Endothelial cell (in vitro differentiated cells): ENCODE results near the gene ING5. TPM values are rescaled to one million over a fixed set of nuclear protein-coding genes. Genes with fewer than 3 reads are reported as not detected.

Experiments
- DNase-seq: peaks from one replicate; pipeline ENCODE4 v3.0.0; 2021; ENCODE audit warnings: low spot score
- H3K27ac Mint-ChIP-seq: one replicate; pipeline ENCODE4 v1.8.0; 2021; ENCODE audit warnings: mixed read lengths, inconsistent platforms; ENCODE audit not compliant: unreplicated experiment
- H3K27me3 Mint-ChIP-seq: one replicate; pipeline ENCODE4 v1.8.0; 2021; ENCODE audit warnings: mild to moderate bottlenecking, moderate library complexity, mixed read lengths, inconsistent platforms; ENCODE audit not compliant: unreplicated experiment
- H3K36me3 Mint-ChIP-seq: one replicate; pipeline ENCODE4 v1.8.0; 2021; ENCODE audit warnings: mild to moderate bottlenecking, low read depth, mixed read lengths, inconsistent platforms; ENCODE audit not compliant: unreplicated experiment
- H3K4me1 Mint-ChIP-seq: one replicate; pipeline ENCODE4 v1.8.0; 2021; ENCODE audit warnings: mild to moderate bottlenecking, mixed read lengths, inconsistent platforms; ENCODE audit not compliant: unreplicated experiment
- H3K4me3 Mint-ChIP-seq: one replicate; pipeline ENCODE4 v1.8.0; 2021; ENCODE audit warnings: mild to moderate bottlenecking, mixed read lengths, inconsistent platforms; ENCODE audit not compliant: unreplicated experiment
- H3K9me3 Mint-ChIP-seq: one replicate; pipeline ENCODE4 v1.8.0; 2021; ENCODE audit warnings: mixed read lengths, inconsistent platforms; ENCODE audit not compliant: unreplicated experiment
- total RNA-seq: library from RNA; stranded (reverse); fragmentation: NEBNext Ultra II Directional; extraction: Animal tissue kit (Norgen Biotek cat#: 25700); gene quantifications from one replicate; pipeline ENCODE4 v1.2.1, GENCODE V29; 2021; ENCODE audit not compliant: unreplicated experiment
- TF ChIP-seq, protein P1 (sequence below): fragments of 200-600 bp; sonication (generic); IDR thresholded peaks from one replicate; pipeline ENCODE4 v1.5.0; 2021; ENCODE audit warnings: antibody characterized with exemption; ENCODE audit not compliant: unreplicated experiment

ING5 gene
- total RNA-seq, 1 donor from 2014 or later: 19.9 TPM

DNA sequence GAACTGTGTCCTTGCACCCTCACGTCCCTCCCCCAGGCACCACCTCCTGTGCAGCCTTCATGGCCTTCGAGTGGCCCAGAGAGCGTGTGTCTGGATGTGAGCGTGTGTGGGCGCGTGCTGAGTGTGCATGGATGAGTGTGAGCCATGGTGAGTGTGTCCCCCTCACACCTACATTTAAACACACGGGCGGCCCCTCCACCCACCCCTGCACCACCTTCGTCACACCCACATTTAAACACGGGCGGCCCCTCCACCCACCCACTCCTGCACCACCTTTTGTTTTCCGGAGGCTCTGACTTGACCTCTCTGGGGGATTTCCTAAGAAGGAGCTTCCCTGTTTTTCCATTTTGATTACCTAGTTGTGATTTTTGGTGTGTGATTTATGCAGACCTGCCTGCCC is 33.0 kb upstream of the ING5 start:
- H3K36me3 Mint-ChIP-seq: peaks cover 32% of the 10 kb centered on the region
- no peaks in the 10 kb centered on the region for H3K9me3 Mint-ChIP-seq
- H3K27me3 Mint-ChIP-seq: peaks cover 3% of the 10 kb centered on the region
- H3K4me1 Mint-ChIP-seq: no peaks in the 10 kb centered on the region
- DNase-seq: no peak
- TF ChIP-seq, protein P1, sequence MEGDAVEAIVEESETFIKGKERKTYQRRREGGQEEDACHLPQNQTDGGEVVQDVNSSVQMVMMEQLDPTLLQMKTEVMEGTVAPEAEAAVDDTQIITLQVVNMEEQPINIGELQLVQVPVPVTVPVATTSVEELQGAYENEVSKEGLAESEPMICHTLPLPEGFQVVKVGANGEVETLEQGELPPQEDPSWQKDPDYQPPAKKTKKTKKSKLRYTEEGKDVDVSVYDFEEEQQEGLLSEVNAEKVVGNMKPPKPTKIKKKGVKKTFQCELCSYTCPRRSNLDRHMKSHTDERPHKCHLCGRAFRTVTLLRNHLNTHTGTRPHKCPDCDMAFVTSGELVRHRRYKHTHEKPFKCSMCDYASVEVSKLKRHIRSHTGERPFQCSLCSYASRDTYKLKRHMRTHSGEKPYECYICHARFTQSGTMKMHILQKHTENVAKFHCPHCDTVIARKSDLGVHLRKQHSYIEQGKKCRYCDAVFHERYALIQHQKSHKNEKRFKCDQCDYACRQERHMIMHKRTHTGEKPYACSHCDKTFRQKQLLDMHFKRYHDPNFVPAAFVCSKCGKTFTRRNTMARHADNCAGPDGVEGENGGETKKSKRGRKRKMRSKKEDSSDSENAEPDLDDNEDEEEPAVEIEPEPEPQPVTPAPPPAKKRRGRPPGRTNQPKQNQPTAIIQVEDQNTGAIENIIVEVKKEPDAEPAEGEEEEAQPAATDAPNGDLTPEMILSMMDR: no peak
- no peak overlapping the region for H3K4me3 Mint-ChIP-seq
- no peak overlapping the region for H3K27ac Mint-ChIP-seq

DNA sequence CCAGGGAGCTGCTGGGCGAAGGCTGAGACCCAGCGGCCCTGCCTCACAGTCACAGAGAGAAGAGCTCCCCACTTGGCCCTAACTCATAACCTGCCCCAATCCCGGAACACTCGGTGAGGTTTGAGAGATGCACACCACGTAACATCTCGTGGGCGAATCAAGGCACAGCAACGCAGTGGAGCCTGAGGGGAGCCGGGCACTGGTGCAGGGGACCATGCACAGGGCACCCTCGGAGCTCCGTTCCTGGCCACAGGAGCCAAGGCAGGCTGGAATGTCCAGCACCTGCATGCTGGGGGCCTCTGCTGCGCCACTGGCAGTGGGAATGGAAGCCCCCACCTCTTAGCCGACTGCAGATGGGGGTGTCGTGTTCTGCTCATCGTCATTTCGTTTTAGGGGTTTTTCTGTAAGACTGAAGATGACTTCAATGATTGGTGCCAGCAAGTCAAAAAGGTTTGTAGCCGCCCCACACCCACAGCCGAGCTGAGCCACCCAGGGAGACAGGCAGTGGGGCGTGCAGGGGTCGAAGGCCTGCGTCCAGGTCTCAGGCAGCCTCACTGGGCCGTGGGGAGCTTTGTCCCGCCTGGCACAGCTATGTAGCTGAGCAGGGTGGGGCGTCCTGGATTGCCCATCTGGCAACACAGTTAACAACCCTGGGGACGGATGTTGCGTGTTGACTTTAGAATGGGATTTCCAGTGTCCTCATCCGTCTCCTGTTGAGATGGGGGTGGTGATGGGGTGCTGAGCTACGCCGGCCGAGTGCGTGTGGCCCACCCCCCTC is 31.3 kb upstream of the ING5 start:
- no peak overlapping the region for H3K27ac Mint-ChIP-seq
- no peak for DNase-seq
- H3K9me3 Mint-ChIP-seq: no peaks in the 10 kb centered on the region
- TF ChIP-seq, protein P1: no peak
- no peak overlapping the region for H3K4me3 Mint-ChIP-seq
- peaks cover 5% of the 10 kb centered on the region for H3K27me3 Mint-ChIP-seq
- H3K36me3 Mint-ChIP-seq: peaks cover 33% of the 10 kb centered on the region
- no peaks in the 10 kb centered on the region for H3K4me1 Mint-ChIP-seq

DNA sequence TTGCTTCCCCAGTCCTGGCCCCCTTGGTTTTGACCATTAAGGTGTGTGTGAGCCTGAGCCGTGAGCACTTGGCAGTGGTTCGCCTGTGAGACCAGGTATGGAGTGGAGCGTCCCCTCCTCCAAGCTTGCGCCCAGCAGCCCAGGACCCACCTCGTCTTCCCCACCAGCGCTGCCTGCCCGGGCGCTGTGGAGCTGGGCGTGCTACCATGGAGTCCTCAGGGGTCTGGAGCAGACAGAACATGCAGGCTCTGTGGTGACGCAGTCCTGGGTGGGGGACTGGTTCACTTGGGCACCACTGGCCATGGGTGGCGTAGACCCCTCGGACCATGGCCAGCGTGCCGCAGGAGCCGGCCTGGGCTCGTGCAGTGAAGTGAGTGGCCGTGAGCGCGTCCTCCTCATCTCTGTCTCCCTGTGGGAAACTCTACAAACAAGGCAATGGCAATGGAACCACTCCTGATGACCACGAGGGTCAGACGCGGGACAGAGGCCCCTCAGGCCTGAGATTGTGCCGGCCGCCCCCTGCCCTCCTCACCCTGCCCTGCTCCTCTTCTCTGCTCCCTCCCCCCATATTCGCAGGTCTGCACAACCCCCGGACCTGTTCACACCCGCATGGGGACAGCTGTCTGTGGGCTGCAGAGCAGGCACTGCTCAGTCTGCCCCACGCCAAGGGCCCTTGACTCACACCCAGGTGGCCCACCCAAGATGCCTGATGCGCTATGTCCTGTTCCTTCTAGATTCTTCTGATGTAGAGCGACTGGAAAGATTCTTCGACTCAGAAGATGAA is 30.2 kb upstream of the ING5 start:
- H3K27ac Mint-ChIP-seq: no peak overlapping the region
- no peak for DNase-seq
- H3K4me3 Mint-ChIP-seq: no peak overlapping the region
- peaks cover 5% of the 10 kb centered on the region for H3K27me3 Mint-ChIP-seq
- H3K36me3 Mint-ChIP-seq: peaks cover 28% of the 10 kb centered on the region
- H3K4me1 Mint-ChIP-seq: no peaks in the 10 kb centered on the region
- TF ChIP-seq, protein P1: no peak
- H3K9me3 Mint-ChIP-seq: no peaks in the 10 kb centered on the region

DNA sequence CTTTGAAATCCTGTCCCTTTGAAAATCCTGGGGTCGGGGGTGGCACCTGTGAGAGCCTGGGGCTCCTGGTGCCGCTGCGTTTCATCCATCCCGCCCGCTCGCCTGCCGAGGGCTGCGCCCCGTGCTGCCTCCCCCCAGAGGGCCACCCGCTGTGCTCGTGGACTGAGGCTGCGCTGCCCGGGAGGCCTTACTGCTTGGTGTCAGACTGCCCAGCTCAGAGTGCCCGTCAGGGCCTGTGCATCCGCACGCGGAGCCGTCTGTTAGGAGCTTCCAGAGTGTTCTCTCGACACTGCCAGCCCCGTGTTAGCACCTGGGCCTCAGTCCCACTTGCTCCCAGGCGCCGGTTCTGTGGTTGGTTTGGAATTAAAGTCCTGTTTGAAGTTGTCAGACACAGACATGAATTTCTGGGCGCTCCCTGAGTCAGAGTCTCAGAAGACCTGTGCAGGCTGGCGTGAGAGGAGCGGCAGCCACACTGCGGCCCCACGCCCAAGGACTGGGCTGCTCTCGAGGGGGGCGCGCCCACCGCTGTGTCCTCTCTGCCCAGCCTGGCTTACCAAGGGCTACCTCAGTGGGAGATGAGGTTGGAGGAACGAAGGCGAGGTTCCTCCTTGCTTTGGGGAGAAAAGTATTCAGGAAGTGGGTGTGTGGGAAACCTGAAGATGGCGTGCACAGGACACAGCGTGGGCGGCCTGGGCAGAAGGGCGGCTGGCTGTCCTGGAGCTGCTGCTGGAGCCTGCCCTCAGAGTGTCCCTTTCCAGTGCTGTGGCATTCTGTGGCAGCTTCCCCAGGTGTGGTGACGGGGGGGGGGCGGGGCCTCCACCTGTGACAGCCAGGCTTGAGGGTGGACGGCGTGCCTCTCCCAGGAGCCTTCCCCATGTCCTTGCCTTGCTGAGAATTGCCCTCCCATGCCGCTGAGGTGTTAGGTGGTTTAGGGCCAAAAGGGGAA is 29.3 kb upstream of the ING5 start:
- Mint-ChIP-seq H3K27ac (no peak overlapping the region), H3K4me3 (no peak overlapping the region), H3K4me1 (no peaks in the 10 kb centered on the region), H3K9me3 (no peaks in the 10 kb centered on the region), H3K36me3 (peaks cover 28% of the 10 kb centered on the region), H3K27me3 (peaks cover 5% of the 10 kb centered on the region)
- DNase-seq: no peak
- TF ChIP-seq, protein P1: no peak
